HG02885 (cell line): ENCODE results near the gene EPRS1.

ENCODE experiments used
- ATAC-seq: cut with Tn5 transposase; IDR thresholded peaks from one replicate; pipeline ENCODE4 v1.9.1; 2021; ENCODE audit warnings: mild to moderate bottlenecking; ENCODE audit not compliant: unreplicated experiment, poor library complexity

EPRS1 gene

DNA sequence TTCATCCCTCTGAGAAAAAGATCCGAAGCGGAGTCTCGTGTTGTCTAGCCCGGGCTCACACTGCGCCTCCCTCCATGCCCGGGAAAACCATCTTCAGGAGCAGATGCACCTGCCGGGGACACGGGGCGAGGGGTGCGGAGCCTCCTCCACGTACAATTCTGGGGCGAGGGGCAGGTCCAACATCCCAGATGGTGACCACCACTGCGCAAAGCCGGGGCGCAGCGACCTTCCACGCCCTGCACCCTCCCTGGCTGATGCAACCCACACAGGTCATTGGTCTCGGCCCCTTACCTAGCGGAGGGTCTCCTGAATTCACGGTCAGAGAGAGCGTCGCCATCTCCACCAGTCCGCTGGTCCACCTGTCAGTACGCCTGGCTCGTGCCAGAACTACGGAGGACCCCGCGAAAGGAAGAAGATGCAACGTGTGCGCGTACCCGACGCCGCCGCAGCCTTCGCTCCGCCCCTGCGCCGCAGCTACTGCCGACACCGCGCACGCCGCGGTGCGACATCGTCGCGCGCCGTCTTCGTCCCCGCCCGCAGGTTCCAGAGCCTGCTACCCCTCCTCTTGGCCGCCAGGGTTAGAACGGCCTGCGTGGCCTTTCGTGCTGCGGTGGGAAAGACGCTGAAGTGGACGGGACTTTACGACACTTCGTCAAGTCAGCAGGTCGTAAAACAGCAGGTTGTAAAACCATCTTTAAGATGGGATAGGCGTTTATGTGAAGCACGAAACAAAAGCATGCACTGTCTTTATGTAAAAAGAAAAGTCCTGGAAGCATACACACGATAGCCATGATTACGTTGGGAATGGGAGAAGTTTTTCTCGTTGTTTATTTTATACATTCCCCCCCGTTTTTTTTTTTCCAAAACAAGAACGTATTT, at the start of gene EPRS1:
TSS of gene EPRS1 (minus strand) at position 454 of the 879 bp plus-strand sequence. CDS start at position 337, 117 bp downstream.
- ATAC-seq: peak; percentile 98

DNA sequence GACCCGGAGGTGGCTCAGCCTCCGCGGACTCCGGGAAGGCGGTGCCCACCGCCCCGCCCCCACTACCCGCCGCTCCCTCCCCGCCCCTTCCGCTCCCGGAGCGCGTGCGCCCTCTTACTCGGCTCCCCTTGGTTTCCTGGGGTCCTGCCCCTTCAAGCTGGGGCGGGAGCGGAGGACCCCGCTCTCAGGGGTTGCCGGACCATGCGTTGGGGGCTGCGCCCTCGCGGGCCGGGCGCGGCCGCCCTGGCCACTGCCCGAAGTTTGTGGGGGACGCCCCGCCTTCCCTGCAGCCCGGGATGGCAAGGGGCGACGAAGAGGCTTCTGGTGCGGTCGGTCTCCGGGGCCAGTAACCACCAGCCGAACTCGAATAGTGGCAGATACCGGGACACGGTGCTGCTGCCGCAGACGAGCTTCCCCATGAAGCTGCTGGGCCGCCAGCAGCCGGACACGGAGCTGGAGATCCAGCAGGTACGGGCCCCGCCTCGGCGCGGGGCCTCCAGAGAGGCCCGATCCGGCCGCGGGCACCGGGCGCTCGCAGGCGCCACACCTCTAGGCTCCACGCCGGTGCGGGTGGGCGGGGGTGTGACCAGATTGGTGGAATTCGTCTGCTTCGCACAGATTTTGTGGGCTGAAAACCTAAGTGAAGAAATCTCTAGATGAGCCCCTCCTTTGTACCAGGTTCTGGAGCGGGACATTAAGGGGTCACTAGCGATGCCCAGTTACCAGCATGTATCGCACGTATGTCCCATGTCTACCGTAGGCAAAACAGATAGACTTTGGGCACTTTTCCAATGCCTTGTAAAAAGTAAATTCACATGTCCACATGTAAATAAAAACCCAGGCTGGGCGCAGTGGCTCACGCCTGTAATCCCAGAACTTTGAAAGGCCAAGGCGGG, 48.0 kb upstream of the EPRS1 start, which contains the start of gene IARS2:
TSS of gene IARS2 (plus strand) at position 117 of the 896 bp plus-strand sequence. CDS start at position 202, 85 bp downstream.
- peak; percentile 69 for ATAC-seq

DNA sequence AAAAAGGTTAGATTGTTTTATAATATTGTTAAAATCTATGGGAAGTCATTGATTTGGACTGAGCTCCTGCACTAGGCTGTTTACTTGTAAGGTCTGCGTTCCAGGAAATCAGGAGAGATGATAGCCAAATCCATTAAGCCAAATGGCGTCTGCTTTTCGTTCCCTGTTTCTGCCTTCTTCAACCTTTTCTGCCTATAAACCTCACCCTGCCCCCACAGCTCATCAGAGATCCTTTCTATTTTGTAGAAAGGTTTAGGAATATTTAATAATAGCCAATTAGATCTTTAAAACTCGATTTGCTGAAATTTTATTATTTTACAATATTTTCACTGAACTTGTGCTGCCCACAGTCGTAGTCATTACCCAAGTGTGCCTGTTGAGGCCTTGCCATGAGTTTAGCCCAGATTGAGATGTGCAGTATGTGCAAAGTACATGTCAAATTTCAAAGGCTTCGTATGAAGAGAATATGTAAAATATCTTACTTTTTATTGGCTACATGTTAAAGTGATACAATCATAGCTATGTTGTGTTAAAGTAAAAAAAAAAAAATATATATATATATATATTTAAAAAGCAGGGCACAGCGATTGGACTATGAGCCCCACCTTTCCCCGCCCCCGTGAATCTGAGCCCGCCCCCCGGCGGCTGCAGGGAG, 47.2 kb upstream of the EPRS1 start:
- peak; percentile 6 for ATAC-seq

DNA sequence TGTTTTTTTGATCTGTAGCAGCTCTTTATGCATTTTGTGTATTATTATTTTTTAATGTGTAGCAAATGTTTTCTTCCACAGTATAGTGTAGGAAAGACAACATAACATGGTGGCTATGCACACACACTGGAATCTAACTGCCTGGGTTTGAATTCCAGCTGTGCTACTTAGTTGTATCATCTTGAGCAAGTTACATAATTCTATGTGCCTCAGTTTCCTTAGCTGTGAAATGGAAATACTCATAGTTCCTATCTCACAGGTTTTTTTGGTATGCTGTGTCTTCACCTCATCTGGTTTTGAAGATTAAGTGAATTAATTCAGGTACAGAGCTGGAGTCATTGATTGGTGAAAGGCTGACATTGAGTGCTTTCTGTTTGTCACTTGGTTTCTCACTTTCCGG, 46.4 kb upstream of the EPRS1 start:
- no peak for ATAC-seq

DNA sequence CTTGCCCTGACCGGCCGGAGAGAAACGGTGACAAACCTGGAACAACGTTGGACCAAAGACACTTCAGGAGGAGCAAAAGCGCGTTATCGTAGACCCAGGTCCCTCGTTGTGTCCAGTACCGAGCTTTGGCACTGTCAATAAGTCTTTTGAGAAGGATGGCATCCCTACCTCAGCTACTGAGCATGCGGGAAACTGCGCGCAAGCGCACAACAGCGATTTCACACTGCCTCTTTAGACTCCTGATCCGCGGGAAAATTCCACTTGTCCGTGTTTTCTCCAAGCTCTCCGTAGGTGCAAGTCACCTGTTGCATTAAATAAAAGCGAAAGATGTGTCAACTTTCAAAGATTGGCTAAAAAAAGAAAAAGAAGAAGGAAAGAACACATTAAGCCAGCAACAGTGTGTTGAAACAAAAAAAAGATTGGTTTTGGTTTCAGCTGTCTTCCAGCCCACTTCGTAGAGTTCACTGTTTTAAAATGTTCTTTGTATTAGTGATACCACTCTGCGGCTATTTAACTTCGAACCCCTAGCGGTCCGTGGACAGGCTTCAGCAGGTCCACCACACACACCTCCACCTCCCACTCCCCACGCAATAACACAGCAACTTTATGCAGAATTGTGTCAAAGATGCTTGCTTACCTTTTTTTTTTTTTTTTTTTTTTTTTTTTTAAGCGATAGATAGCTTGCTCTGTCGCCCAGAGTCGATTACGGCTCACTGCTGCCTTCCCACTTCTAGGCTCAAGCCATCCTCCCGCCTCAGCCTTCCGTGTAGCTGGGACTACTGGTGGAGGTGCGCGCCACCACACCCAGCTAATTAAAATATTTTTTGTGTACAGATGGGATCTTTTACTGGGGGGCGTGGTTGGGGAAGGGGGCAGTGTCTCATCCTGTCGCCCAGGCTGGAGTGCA, 43.6 kb upstream of the EPRS1 start, which contains the start of gene BPNT1:
TSS of gene BPNT1 (minus strand) at position 139 of the 907 bp plus-strand sequence. CDS start 9,942 bp downstream, outside the sequence.
- peak; percentile 52 for ATAC-seq

DNA sequence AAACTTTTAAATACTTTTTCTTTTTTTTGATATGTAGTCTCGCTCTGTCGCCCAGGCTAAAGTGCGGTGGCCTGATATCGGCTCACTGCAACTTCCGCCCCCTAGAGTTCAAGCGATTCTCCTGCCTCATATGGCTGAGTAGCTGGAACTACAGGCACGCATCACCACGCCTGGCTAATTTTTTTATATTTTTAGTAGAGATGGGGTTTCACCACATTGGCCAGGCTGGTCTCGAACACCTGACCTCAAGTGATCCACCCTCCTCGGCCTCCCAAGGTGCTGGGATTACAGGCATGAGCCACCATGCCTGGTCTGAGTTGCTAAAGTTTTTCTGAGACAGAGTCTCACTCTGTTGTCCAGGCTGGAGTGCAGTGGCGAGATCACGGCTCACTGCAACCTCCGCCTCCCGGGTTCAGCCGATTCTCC, 40.0 kb upstream of the EPRS1 start:
- peak; percentile 58 for ATAC-seq

DNA sequence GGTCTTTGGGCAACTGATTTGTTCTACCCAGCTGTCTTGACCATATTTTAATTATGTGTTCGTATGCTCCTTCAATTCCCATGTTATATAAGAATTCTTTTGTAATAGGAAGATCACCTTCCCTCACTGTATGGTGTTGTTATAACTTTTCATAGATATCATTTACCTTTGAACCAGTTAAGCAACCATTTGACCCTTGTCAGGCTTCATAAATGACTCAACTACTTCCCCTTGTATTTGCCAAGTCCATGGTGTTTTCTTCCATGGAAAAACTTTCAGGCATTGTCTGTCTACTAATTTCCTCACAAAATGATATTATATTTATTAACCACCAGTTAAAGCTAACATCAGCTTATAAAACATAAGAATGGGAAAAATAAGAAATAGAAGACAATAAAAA, 38.2 kb upstream of the EPRS1 start:
- ATAC-seq: no peak

DNA sequence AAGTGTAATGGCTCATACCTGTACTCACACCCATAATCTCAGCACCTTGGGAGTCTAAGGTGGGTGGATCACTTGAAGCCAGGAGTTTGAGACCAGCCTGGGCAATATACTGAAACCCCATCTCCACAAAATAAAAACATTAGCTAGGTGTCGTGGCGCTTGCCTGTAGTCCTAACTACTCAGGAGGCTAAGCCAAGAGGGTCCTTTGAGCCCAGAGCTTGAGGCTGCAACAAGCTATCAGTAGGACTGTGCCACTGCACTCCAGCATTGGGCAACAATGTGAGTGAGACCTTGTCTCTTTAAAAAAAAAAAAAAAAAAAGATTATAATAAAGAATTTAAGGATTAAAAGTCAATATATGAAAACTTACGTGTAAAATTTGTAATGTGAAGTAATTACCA, 31.6 kb upstream of the EPRS1 start:
- ATAC-seq: no peak

DNA sequence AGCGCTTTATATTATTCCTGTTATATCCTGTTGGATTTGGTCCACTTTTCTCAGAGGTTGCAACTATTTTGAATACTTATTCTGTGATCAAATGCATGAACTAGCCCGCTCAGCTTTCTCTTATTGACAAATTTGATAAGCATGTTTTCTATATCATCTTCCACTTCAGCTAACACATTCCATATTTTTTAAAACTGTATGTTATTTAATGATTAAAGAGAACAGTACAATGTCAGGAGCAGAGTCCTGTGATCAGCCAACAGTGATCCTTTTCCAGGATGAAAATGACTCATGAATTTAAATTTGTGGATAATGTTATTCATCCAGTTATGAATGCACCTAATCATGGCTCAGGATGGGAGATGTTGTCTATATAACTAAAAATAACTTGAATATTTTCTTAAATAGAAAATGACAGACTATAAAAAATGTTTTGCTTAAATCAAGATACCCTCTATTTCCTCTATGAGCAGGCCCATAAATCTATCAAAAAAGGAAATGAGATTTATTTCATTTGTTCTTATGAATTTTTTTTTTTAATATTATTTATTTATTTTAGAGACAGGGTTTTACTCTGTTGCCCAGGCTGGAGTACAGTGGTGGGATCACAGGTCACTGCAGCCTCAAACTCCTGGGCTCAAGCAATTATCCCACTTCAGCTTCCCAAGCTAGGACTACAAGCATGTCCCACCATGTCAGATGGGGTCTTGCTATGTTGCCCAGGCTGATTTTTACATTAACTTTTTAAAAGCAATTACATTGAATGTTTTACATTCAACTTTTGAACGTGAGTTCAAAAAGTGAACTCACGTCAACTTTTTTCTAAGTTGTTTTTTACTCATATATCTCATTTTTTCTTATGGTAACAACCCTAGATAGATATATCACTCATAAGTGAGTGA, 30.8 kb upstream of the EPRS1 start:
- ATAC-seq: no peak

DNA sequence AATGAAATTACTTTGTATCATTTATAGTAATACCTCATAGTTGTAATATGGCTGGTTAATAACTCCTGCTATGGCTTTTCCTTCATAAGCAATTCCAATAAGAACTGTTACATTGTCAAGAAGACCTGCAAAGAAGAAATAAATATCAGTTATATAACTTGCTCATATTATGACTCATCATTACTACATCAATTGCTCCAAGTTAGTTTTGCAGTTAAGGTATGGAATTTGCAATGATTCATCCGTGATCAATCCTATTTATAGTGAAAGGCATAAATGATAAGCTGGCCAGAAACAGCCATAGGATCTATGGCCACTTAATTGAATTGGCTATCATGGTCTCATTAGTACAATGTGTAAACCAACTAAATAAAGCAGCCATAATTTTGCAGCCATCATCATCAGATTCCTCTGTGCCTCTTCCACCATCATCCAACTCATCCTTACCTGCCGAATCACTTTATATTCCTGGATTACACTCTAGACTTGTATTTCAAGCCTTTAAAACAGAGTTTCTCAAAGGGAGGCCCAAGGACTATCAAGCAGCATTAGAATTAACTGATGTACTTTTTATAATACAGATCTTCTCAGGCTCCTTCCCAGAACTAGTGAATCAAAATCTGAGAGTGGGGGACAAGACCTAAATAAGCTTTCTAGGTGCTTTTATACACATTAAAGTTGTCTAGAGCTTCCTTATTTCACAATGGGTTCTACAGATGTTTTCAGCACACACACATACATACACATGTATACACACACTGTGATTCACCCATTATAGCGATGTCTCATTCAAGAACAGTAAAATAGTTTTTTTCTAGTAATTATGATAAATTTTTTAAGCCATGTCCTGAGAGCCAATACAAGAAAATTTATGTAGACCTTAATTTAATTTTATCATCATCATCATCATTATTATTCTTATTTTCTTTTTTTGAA, 21.2 kb upstream of the EPRS1 start:
- no peak for ATAC-seq

DNA sequence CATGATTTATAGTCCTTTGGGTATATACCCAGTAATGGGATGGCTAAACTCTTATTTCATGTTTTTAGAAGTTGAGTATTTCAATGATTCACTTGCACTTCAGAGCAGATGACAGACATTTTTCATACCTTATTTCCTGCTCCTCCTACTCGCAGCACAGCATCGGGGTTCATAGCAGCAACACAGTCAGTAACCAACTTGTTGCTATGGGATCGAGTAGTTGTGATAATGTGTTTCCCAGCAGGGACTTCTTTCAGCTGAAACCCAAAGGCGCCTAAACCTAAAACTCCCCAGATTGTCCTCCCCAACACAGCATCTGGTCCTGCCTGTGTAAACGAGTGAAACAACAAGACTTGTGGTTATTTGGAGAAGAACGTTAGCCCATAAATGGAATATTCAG, 16.3 kb upstream of the EPRS1 start:
- ATAC-seq: no peak

DNA sequence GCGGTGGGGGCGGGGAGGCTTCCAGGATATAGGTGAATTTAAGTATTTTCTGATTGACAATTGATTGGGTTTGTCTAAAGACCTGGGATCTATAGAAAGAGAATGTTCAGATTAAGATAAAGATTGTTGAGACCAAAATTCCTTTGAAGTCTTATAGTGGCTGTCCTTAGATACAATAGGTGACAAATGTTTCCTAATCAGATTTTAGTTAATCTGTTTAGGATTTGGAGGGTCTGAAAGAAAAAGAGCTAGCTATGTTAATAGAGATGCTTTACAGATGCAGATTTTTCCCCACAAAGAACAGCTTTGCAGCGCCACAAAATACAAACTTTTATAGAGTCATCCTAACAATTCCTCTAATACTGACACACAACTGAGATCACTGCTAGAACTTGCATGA, 14.6 kb upstream of the EPRS1 start:
- no peak for ATAC-seq

DNA sequence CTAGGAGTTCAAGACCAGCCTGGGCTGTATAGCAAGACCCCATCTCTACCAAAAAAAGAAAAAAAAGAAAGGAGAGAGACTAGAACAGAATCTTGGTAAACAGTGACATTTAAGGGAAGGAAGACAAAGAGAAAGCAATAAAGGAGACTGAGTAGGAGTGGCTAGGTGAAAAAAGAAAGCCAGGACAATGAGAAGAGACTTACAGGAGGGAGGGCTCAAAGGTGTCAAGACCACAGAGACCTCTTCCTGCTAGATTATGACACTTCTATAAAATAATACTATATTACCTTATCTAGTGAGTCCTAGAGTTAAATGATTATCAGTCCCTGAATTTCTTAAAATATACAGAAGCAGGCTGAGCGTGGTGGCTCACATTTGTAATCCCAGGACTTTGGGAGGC, 10.1 kb upstream of the EPRS1 start:
- ATAC-seq: no peak

DNA sequence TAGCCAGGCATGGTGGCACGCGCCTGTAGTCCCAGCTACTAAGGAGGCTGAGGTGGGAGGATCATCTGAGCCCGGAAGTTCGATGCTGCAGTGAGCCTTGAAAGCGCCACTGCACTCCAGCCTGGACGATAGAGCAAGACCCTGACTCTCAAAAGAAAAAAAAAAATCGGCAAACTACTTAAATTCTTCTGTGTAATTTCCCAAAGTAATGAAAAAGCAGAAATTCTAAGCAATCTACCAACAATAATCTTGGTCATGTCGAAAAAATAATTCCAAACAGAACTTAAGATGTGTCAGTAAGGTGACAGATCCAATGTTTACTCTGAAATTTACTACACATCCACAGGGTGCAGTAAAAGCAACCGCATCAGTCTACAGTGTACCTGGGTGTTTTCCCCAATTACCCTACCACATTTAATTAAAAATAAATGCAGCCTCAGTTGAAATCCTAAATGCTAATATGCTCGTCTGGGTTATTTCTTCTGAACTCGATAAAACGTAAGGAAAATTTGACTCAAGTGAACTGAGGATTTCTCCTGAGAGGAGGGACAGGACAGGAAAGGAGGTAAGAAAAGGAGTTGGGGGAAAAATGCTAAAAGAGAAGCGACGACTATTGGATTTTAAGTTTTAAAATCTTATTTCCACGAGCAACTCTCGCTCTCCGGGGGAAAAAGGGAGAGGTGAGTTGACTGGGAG, 801 bp downstream of the EPRS1 start:
- no peak for ATAC-seq

DNA sequence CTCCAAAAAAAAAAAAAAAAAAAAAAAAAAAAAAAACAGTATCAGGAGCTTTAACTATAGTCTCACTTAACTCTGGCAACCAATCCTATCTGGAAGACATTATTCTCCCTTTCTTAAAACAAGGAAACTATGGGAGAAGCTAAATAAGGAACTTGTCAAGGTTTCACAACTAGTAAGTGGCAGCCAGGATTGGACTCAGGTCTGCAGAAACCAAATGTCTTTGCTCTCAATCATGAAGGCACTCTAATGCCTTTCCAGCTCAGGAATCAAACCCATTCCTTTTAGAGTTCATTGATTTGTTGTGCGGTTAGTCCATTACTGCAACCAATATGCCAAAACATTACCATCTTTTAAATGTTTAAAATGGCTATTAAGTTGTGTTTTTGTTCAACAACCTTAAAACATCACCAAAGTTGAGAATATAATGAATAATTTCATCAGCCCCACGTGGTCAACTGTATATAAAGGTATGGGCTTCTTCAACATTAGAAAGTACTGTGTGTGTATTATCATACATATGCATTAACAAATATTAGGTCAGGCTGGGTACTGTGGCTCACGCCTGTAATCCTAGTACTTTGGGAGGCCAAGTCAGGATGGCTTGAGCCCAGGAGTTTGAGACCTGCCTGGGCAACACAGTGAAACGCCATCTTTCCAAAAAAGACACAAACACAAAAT, 1.5 kb downstream of the EPRS1 start:
- ATAC-seq: no peak

DNA sequence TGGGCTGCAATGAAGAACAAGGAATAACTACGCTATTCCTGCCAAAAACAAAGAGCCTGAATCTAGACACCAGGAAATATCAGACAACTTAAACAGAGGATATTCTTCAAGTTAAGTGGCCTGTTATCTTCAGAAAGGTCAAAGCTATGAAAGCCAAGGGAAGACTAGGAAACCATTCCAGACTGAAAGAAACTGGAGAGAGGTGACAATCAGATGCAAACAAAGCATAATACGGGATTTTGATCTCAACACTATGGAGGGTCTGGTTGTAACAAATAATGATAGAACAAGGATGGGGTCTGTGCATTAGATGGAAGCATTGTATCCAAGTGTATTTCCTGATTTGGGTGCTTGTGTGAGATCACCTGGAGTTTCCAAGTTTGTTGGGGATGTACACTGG, 2.7 kb downstream of the EPRS1 start:
- no peak for ATAC-seq
